ENCODE measurements around the gene CHRNE. TPM values are rescaled to one million over a fixed set of nuclear protein-coding genes. Genes with fewer than 3 reads are reported as not detected.

The CHRNE gene
- total and polyA plus RNA-seq, 2 of the 8 experiments (the other 6 are each of a cell fraction or from before 2014, with no cell fraction given), result 0.15 to 0.33 TPM

DNA sequence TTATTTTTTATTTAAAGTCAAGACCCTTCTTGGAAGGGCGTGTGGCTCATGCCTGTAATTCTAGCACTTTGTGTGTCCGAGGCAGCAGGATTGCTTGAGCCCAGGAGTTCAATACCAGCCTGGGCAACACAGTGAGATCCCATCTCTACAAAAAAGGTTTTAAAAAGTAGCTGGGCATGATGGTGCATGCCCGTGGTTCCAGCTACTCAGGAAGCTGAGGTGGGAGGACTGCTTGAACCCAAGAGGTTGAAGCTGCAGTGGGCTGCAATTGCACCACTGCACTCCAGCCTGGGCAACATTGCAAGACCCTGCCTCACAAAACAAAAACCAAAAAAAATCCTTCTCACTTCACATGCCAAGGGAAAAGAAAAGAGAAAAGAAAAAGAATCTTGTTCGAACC, 40.2 kb downstream of the CHRNE start:
- ChIA-PET POLR2A (ENCODE audit: partially characterized antibody) (interaction anchor here (1.0 to 1.2 kb wide), 2 partner anchors 22 to 39 kb away, joined by 3 to 4 read pairs; no protein-coding TSS in a partner anchor), CTCF (ENCODE audit: partially characterized antibody) (interaction anchor here (0.6 to 5.5 kb wide), 7 partner anchors 13 to 482 kb away, joined by 3 to 34 read pairs (median 3); no protein-coding TSS in a partner anchor)
- H3K4ac ChIP-seq (replicated peaks; ENCODE audit: insufficient read length, low read depth, low read length), result no peak overlapping the region
- no peak overlapping the region for H3K4me3 ChIP-seq (ENCODE audit: extremely low read depth in 1 of 4, insufficient read depth in 2 of 4, low read depth in 3 of 4, low read length in 4 of 4)
- H2AK5ac ChIP-seq (ENCODE audit: low read depth, low read length), result no peak overlapping the region
- no peak overlapping the region for H2AFZ ChIP-seq (ENCODE audit: low read length)
- no peak overlapping the region for H2BK120ac ChIP-seq (replicated peaks; ENCODE audit: low read depth, low read length)
- H3K9me3 ChIP-seq (ENCODE audit: insufficient read depth in 2 of 2, low read depth in 1 of 2, low read length in 1 of 2), result no peaks in the 10 kb centered on the region
- H3K23ac ChIP-seq (ENCODE audit: insufficient read length), result no peak overlapping the region
- no peak overlapping the region for H3K56ac ChIP-seq (replicated peaks; ENCODE audit: insufficient read length, low read depth, low read length)
- no peak overlapping the region for H3K14ac ChIP-seq (ENCODE audit: insufficient read length)
- H3K18ac ChIP-seq (ENCODE audit: extremely low read depth, low read length), result no peak overlapping the region
- no peak overlapping the region for H2BK12ac ChIP-seq (ENCODE audit: low read depth, low read length)
- H3K27ac ChIP-seq (ENCODE audit: low read depth, low read length), result no peak overlapping the region
- H3K4me1 ChIP-seq (replicated peaks in 1 of 4; ENCODE audit: control insufficient read depth in 3 of 4, insufficient read depth in 4 of 4, low read length in 3 of 4), result peaks cover 18 to 25% (median 23%) of the 10 kb centered on the region in 4 experiments
- H2BK15ac ChIP-seq (ENCODE audit: low read length), result no peak overlapping the region
- no peak overlapping the region for H4K91ac ChIP-seq (replicated peaks; ENCODE audit: insufficient read length, low read length)
- WGBS, 2 experiments (ENCODE audit: extremely low coverage in 1 of 2, insufficient coverage in 1 of 2, insufficient read length in 1 of 2, insufficient replicate concordance in 2 of 2, low coverage in 1 of 2, low lambda C conversion rate in 2 of 2, missing lambda C conversion rate in 1 of 2), result 78% methylated on average over 4 of the region's 4 CpGs; no CpG with 5 or more reads in 1 of the 2 experiments
- H4K8ac ChIP-seq (ENCODE audit: extremely low read depth, insufficient read depth, low read length), result no peak overlapping the region
- no peaks in the 10 kb centered on the region for H3K23me2 ChIP-seq (ENCODE audit: low read depth, low read length)
- no peak overlapping the region for H4K5ac ChIP-seq (ENCODE audit: insufficient read length, low read depth, low read length)
- H2BK20ac ChIP-seq (ENCODE audit: low read length), result no peak overlapping the region
- H3K36me3 ChIP-seq (ENCODE audit: control insufficient read depth in 2 of 4, insufficient read depth in 4 of 4, low read length in 3 of 4), result no peaks in the 10 kb centered on the region
- no peaks in the 10 kb centered on the region for H3K27me3 ChIP-seq (replicated peaks in 1 of 4; ENCODE audit: control insufficient read depth in 3 of 4, extremely low read depth in 1 of 4, insufficient read depth in 3 of 4, low read length in 3 of 4)
- DNase-seq (ENCODE audit: low read depth in 1 of 2, low spot score in 2 of 2) (no peak), FAIRE-seq (no peak)
- H3K4me2 ChIP-seq (ENCODE audit: insufficient read depth in 1 of 2, low read depth in 2 of 2, low read length in 2 of 2), result no peak overlapping the region
- H4K20me1 ChIP-seq (replicated peaks in 1 of 2; ENCODE audit: control insufficient read depth in 1 of 2, insufficient read depth in 2 of 2, low read length in 2 of 2), result peaks cover 0 to 1% of the 10 kb centered on the region in 2 experiments
- H3K79me1 ChIP-seq (ENCODE audit: low read depth, low read length), result peaks cover 2% of the 10 kb centered on the region
- H3K79me2 ChIP-seq (ENCODE audit: control insufficient read depth in 1 of 2, insufficient read depth in 2 of 2, low read length in 2 of 2), result peaks cover 0 to 19% of the 10 kb centered on the region in 2 experiments; a peak in 2 of 4 replicates
- no peak overlapping the region for H3K9ac ChIP-seq (replicated peaks in 1 of 4; ENCODE audit: extremely low read depth in 1 of 4, low read depth in 3 of 4, low read length in 3 of 4)
- no peak overlapping the region for H2BK5ac ChIP-seq (ENCODE audit: low read depth, low read length)
- TF ChIP-seq CBX5 (IDR thresholded peaks at IDR 0.05; ENCODE audit: low read depth, low read length), result no peak
- no peak for TF ChIP-seq NANOG (IDR thresholded peaks at IDR 0.05; ENCODE audit: insufficient read depth, low read depth, low read length, poor library complexity, severe bottlenecking)
- no peak for TF ChIP-seq SRF (IDR thresholded peaks at IDR 0.05; ENCODE audit: low read depth, low read length)
- no peak for TF ChIP-seq USF2 (IDR thresholded peaks at IDR 0.05; ENCODE audit: low read length)
- no peak for TF ChIP-seq FOSL1 (IDR thresholded peaks at IDR 0.05; ENCODE audit: insufficient read depth, low read depth, low read length)
- TF ChIP-seq CHD2 (IDR thresholded peaks at IDR 0.05; ENCODE audit: low read length), result no peak
- TF ChIP-seq TCF12 (IDR thresholded peaks at IDR 0.05; ENCODE audit: low read depth, low read length), result no peak
- no peak for TF ChIP-seq RNF2 (IDR thresholded peaks at IDR 0.05; ENCODE audit: borderline replicate concordance, low read depth, low read length, missing control alignments, poor library complexity, severe bottlenecking)
- TF ChIP-seq JUN (IDR thresholded peaks at IDR 0.05; ENCODE audit: low read depth, low read length), result no peak
- TF ChIP-seq CHD1 (IDR thresholded peaks at IDR 0.05; ENCODE audit: low read depth, low read length), result no peak
- TF ChIP-seq TBP (IDR thresholded peaks at IDR 0.05; ENCODE audit: low read depth, low read length), result no peak
- TF ChIP-seq SIRT6 (IDR thresholded peaks at IDR 0.05; ENCODE audit: low read length), result no peak
- no peak for TF ChIP-seq POLR2AphosphoS5 (IDR thresholded peaks at IDR 0.05; ENCODE audit: low read depth, low read length)
- no peak for TF ChIP-seq KDM5A (IDR thresholded peaks at IDR 0.05; ENCODE audit: low read length)

Measured in H1 (cell line).